IPS DF 4.7 (cell line): ENCODE measurements around the gene CEP128.

ENCODE experiments used
- DNase-seq: peaks from one replicate; pipeline ENCODE4 v3.0.0-alpha.2; 2013; ENCODE audit warnings: low spot score; ENCODE audit errors: extremely low read depth

The CEP128 gene

DNA sequence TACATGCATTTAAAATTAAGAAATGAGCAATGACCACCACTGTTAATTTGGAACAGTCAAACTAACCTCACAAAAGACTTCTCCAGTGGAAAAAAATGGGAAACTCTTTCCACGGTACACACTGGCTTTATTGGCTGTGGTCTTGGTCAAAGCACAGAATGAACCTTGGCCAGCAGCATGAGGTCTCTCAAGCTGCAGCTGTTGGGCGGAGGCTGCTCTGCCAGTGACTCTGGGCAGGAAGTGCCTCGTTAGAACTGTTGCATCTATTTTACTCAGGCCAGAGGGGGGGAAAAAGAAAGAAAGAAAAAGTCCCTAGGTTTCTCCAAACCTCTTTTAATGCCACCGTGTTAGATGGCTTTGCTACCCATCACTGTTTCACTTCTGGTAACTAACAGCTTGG, 450.4 kb downstream of the CEP128 start:
- peak; percentile 5 for DNase-seq

DNA sequence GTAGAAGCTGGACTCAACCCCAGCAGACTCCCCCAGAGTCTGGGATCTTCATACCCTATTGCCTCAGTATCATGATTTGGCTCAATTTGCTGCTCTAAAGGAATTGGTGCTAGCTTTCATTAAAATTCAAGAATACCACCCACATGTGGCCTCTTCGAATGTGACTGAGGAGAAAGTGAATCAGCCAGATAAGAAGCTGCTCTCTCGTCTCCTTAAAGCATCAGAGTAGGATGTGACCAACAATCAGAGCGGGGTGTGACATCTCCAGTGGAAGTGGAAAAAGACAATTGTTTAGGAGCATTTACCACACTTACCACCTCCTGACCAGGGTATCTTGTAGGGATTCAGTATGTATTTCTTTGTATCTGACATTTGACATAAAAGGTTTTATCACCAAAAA, 452.0 kb downstream of the CEP128 start:
- no peak for DNase-seq

DNA sequence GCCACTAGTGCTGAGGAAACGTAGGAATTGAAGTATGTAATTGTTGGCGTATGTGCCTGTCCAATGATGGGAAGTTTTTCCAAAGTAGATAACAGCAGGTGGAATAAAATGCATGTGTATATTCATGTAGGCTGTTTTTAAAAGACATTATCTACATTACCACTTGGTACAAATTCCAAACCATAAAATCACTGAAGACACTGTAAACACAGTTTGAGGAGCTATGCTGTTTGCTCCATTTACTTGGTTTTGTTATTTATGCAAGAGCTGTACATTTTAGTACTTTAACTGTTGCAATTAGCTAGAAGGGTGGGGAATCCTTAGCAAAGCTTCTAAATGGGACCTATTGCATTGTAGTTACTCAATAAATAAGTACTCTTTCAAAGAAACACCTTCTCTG, 455.8 kb downstream of the CEP128 start:
- no peak for DNase-seq

DNA sequence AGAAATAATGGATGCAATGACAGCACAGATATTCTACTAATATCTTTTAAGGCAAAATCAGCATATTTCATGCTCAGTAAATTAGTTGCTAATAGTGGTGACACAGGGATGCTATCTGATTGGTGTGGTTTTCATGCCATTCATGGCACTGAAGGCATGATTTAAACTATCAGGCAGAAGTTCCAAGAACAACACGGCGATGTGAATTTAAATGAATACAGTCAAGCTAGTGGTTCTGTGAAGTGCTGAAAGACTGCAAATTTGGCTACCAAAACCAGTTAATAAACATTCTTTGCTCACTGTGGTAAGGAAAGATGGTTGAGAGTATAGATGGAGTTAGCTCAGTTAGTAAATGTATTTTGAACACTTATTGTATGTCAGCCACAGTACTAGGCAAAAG, 458.2 kb downstream of the CEP128 start:
- DNase-seq: no peak

DNA sequence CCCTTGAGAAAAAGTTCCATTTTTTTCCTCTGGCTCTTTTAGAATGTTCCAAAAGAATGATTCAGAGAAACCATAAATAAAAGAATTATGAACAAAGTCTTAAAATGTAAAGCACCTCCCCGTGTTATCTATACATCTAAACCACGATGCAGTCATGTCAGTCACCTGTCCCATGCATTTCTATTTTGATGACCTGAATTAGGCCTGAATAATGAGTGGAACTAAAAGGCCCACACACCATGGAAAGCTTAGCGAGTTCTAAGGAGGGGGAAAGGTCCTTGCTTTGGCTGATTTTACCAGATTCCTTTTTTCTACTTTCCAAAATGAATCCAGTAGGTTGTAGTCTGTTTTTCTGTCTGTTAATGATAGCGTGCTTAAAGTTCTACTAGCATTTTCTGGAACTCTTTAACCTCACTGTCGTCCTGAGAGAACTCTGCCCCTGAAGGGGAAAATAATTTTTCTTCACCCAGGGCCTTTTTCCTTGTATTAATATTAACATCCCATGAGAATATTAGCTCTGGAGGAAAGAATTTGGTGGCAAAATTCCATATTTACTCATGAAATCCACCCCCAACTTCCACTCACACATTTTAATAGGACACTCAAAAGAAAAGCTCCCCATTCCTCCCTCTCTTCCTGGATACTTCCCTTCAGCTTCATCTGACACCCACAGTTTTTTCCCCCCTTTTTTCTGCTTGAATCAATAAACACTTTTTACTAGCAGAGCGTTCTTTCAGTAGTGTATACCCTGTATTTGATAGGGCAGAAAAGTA, 464.0 kb downstream of the CEP128 start:
- no peak for DNase-seq

DNA sequence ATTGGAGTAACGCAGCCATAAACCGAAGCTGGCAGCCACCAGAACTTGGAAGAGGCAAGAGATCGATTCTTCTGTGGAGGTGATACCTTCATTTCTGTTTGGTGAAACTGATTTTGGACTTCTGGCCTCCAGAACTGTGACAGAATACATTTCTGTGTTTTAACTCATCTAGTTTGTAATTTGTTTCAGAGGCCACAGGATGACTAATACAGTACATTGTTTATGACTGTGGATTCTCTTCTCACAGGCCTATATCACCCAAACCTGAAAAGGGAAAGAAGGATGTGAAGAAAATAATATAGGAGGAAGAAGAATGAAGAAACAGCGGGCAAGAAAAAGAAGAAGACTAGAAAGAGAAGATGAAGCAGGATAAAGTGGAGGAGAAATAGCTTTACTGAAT, 466.5 kb downstream of the CEP128 start:
- no peak for DNase-seq

DNA sequence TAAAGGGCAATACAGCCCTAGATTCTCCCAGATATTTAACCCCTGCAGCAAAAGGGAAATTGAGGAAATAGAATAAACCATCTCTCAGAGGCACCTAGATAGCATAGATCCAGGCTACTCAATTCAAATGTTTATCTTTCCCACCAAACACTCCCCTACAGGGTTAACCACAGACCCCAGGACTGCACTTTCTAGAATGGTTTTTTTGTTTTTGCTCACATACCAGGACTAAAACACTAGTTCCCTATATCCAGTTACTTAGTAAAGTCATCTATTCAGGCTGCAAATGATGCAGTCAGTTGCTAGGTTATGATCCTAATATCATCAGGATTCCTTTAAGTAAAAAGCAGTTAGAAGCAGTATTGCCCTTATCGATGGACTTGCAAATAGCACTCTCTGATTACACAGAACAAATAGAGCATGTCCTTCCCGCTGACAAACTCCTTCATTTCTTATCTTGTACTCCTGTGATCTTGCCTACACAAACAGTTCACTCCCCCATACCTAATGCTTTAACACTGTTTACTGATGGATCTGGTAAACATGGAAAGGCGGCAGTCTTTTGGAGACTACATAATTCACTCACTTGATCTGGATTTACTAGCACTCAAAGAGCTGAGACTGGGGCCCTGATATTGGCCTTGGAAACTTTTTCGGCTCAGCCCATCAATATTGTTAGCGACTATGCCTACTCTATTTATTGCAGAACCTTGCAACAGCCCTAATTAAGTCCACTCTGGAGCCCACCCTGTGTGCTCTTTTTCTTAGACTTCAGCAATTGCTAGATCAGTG, 473.0 kb downstream of the CEP128 start:
- DNase-seq: no peak

DNA sequence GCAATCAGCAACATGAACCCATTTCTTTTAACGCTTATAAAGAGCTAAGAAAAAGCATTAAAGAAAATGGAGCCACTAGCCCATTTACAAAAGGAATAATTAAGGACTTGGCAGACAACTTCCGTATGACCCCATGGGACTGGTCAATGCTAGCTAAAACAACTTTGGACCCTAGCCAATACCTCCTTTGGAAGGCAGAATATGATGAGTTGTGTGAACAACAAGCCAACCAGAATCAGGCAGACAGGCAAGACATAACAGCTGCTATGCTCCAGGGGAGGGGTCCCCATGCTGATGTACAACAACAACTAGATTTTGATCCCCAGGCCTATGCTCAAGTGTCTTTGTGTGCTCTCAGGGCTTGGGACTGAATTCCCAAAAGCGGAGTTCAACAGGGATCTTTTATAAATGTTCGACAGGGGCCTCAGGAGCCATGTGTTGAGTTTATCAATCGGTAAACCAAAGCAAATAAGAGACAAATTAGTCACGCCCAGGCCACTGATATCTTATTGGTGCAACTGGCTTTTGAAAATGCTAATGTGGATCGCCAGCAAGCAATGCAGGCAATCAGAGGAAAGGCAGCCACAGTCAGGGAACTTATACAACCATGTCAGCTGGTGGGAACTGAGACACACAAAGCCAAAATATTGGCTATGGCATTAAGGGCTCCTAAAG, 475.9 kb downstream of the CEP128 start:
- DNase-seq: no peak

DNA sequence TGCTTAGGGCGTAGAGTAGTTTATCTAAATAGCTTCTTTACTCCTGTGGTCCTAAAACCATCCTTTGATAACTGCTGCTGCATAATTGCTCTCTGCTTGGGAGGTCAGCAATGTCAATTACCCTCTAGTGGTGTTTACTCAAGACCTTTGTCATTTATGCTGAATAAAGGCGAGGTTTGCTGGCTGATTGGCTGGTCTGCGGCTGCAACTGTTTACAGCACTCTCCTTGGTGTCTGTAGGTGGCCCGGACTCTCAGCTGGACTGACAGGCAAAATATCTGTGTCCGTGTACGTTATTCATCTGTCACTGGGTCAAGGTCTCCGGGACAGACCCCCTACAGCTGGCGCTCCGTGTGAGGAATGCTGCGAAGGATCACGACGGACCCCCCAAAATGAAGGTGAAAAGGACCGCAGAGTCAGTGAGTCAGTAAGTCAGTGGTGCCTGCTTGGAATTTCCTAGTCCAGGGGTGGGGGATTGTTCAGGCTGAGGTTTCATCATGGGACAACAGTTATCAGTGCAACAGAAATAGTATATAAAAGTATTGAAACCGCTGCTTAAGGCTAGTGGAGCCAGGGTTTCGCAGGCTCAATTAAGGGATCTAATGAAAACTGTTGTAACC, 476.9 kb downstream of the CEP128 start:
- DNase-seq: peak; percentile 30

DNA sequence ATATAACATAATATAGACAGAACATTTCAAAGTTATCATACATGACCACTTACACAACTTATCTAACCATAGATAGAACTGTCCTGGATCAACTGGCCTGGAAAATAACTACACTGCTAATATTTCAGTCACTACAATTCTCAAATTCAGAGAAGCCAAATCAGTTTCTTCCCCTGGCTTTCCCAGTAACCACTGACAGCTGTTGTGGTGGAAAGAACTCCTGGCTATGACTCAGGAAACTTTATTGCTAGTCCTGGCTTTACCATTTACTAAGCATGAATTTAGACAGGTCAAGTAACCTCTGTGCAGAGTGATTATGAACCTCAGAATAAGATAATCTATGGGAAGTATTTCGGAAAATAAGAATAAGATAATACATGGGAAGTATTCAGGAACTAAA, 485.3 kb downstream of the CEP128 start:
- no peak for DNase-seq

DNA sequence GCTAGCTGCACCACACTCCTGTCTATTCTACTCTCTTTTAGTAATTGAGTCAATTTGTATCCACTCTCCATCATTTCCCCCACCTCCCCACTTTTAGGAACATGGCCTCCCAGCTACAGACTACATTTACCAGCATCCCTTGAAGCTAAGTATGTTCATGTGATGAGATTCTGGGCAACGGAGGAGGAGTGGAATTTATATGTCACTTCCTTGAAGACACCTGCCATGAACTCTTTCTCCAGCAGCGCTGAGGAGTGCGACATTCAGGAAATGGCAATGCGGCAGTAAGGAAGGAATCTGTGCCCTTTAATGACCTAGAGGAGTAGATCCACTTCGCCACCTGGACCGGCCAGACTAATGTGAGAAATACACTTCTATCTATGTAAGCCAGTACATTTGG, 486.5 kb downstream of the CEP128 start:
- DNase-seq: no peak

DNA sequence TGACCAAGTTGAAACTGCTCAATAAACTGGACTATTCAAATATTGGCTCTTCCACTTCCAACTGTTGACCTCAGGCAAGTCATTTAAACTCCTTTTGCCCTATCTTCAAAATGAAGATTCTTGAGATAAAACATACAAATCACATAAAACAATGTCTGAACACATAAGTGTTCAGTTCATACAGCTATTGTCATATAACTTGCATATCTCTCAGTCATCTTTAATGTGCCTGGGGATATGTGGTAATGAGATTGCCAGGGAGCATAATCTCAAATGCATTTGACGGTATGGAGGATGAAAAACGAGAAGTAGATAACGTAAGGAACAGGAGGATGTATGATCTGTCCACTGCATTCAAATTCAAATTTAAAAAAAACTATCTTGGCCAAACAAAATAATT, 493.3 kb downstream of the CEP128 start:
- DNase-seq: no peak

DNA sequence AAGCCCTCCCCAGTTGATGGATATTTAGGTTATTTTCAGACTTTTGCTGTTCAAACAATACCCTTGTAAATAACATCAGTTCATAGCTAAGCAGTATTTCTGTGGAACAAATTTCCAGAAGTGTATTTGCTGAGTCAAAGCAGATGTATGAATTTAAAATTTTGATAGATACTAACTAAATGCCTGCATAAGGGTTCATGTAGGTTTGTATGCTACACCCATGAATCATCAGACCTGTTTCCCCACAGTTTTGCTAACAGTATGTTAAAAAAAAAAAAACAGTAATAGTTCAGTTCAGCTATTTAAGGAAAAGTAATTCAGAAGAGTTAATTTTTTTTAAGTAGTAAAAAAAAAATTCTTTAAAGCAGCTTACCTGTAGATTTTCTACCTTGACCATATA, 494.1 kb downstream of the CEP128 start:
- DNase-seq: no peak
